HTERT RPE-1 (cell line): Measurements from ENCODE around the gene HOPX.
"Not testable (repeated sequence)": the region's sequence is repeated elsewhere in the genome, so short reads cannot be mapped to it uniquely, and the experiment has no call there.

Experiments
- in situ Hi-C: fragments of 300-500 bp; cut with MboI; formaldehyde crosslinking; loops from 4 replicates; pipeline ENCODE4 v1.14.3; 2020; ENCODE audit warnings: low sequenced_read_pairs

The HOPX gene

GRCh38 chr4:56681158-56681852, at the start of gene HOPX:
Gene HOPX, minus strand, starts transcription at chr4:56681296. Its CDS starts 23,480 bp downstream, at chr4:56657816.
- in situ Hi-C loops, result no loop called here

GRCh38 chr4:56730097-56730496, 49.0 kb upstream of the HOPX start:
- in situ Hi-C loops, result no loop called here

- in situ Hi-C loops, result no loop called here
Measured at GRCh38 chr4:56728512-56728911, 47.4 kb upstream of the HOPX start.

- in situ Hi-C loops, result no loop called here
Measured at GRCh38 chr4:56727150-56727549, 46.1 kb upstream of the HOPX start.

GRCh38 chr4:56726593-56726992, 45.5 kb upstream of the HOPX start:
- in situ Hi-C loops, result not testable (repeated sequence)

- in situ Hi-C loops, result no loop called here
Measured at GRCh38 chr4:56723659-56724230, 42.6 kb upstream of the HOPX start.

GRCh38 chr4:56723201-56723605, 42.1 kb upstream of the HOPX start:
- in situ Hi-C loops, result no loop called here

GRCh38 chr4:56708146-56708545, 27.1 kb upstream of the HOPX start:
- in situ Hi-C loops, result no loop called here

- in situ Hi-C loops, result no loop called here
Measured at GRCh38 chr4:56705966-56706365, 24.9 kb upstream of the HOPX start.

- in situ Hi-C loops, result no loop called here
Measured at GRCh38 chr4:56705334-56705733, 24.2 kb upstream of the HOPX start.

- in situ Hi-C loops, result no loop called here
Measured at GRCh38 chr4:56704089-56704871, 23.2 kb upstream of the HOPX start.

GRCh38 chr4:56703378-56703777, 22.3 kb upstream of the HOPX start:
- in situ Hi-C loops, result no loop called here

- in situ Hi-C loops, result no loop called here
Measured at GRCh38 chr4:56701644-56702043, 20.5 kb upstream of the HOPX start.

GRCh38 chr4:56701161-56701480, 20.0 kb upstream of the HOPX start:
- in situ Hi-C loops, result no loop called here

GRCh38 chr4:56699537-56700105, 18.5 kb upstream of the HOPX start:
- in situ Hi-C loops, result no loop called here

- in situ Hi-C loops, result no loop called here
Measured at GRCh38 chr4:56698329-56698728, 17.2 kb upstream of the HOPX start.

- in situ Hi-C loops, result no loop called here
Measured at GRCh38 chr4:56696056-56696455, 15.0 kb upstream of the HOPX start.

GRCh38 chr4:56693476-56693875, 12.4 kb upstream of the HOPX start:
- in situ Hi-C loops, result not testable (repeated sequence)

- in situ Hi-C loops, result no loop called here
Measured at GRCh38 chr4:56692576-56692975, 11.5 kb upstream of the HOPX start.

GRCh38 chr4:56691425-56691824, 10.3 kb upstream of the HOPX start:
- in situ Hi-C loops, result no loop called here

- in situ Hi-C loops, result no loop called here
Measured at GRCh38 chr4:56690393-56690792, 9.3 kb upstream of the HOPX start.
